Ectodermal cell (in vitro differentiated cells): ENCODE results near the gene EFEMP2.
"Not testable (repeated sequence)": the region's sequence is repeated elsewhere in the genome, so short reads cannot be mapped to it uniquely, and the experiment has no call there.

Experiments
- H3K27ac ChIP-seq: 2 replicates; pipeline ENCODE4 v1.7.0; 2013; ENCODE audit warnings: mild to moderate bottlenecking, low read depth, low read length; ENCODE audit not compliant: insufficient read depth, poor library complexity, severe bottlenecking
- H3K27me3 ChIP-seq: 2 replicates; pipeline ENCODE4 v1.7.0; 2013; ENCODE audit warnings: mild to moderate bottlenecking, low read length; ENCODE audit not compliant: insufficient read depth, control insufficient read depth, poor library complexity, severe bottlenecking
- H3K36me3 ChIP-seq: one replicate; pipeline ENCODE4 v1.7.0; 2013; ENCODE audit warnings: low read length; ENCODE audit not compliant: control insufficient read depth, insufficient read depth
- H3K4me1 ChIP-seq: one replicate; pipeline ENCODE4 v1.7.0; 2013; ENCODE audit warnings: low read length; ENCODE audit not compliant: control insufficient read depth, insufficient read depth
- H3K4me3 ChIP-seq: 2 replicates; pipeline ENCODE4 v1.7.0; 2013; ENCODE audit warnings: low read depth, low read length, control low read depth; ENCODE audit not compliant: insufficient read depth
- H3K9me3 ChIP-seq: 2 replicates; pipeline ENCODE4 v1.7.0; 2013; ENCODE audit warnings: mild to moderate bottlenecking, low read length, moderate library complexity; ENCODE audit not compliant: control insufficient read depth
- WGBS, 2 experiments: methylation state at CpG; one replicate each; pipeline ENCODE4 v1.1.7; 2013; ENCODE audit warnings: missing lambda C conversion rate in 2 of 2; 5-methylcytosine and 5-hydroxymethylcytosine counted together

Gene EFEMP2

GRCh38 chr11:65892137-65892540 lies 19.5 kb upstream of the EFEMP2 start:
- Histone ChIP-seq H3K4me1 (peaks cover 28% of the 10 kb centered on the region), H3K27me3 (peaks cover 47% of the 10 kb centered on the region), H3K4me3 (peak overlapping the region; percentile 64)
- H3K9me3 ChIP-seq, H3K27ac ChIP-seq, H3K36me3 ChIP-seq: not testable (repeated sequence)
- 83 to 86% methylated on average over 5 of the region's 5 CpGs for WGBS, 2 experiments

GRCh38 chr11:65891219-65892136 lies 18.9 kb upstream of the EFEMP2 start:
- H3K36me3 ChIP-seq: peaks cover 3% of the 10 kb centered on the region
- WGBS, 2 experiments: 6% methylated on average over 57 of the region's 57 CpGs
- H3K4me3 ChIP-seq: peak overlapping the region; percentile 64
- no peaks in the 10 kb centered on the region for H3K9me3 ChIP-seq
- H3K4me1 ChIP-seq: peaks cover 28% of the 10 kb centered on the region
- H3K27ac ChIP-seq: no peak overlapping the region
- peaks cover 43% of the 10 kb centered on the region for H3K27me3 ChIP-seq

GRCh38 chr11:65890324-65891218 lies 18.0 kb upstream of the EFEMP2 start, which contains the start of gene CCDC85B:
Gene CCDC85B, plus strand, starts transcription at chr11:65890673. Its CDS starts 111 bp downstream, at chr11:65890784.
- 0 to 1% methylated on average over 94 of the region's 94 CpGs for WGBS, 2 experiments
- Histone ChIP-seq H3K27ac (no peak within 1 kb of the TSS), H3K4me1 (peaks cover 28% of the 10 kb centered on the region), H3K9me3 (no peaks in the 10 kb centered on the region), H3K27me3 (peaks cover 37% of the 10 kb centered on the region), H3K36me3 (peaks cover 3% of the 10 kb centered on the region), H3K4me3 (peak within 1 kb of the TSS; percentile 64)

GRCh38 chr11:65888163-65888814 lies 15.7 kb upstream of the EFEMP2 start, which contains the start of gene FIBP:
Gene FIBP, minus strand, starts transcription at chr11:65888471. Its CDS starts 53 bp downstream, at chr11:65888418.
- WGBS, 2 experiments: 0% methylated on average over 57 of the region's 57 CpGs
- H3K36me3 ChIP-seq: peaks cover 12% of the 10 kb centered on the region
- H3K27ac ChIP-seq: peak within 1 kb of the TSS; percentile 71
- peak within 1 kb of the TSS; percentile 76 for H3K4me3 ChIP-seq
- peaks cover 34% of the 10 kb centered on the region for H3K27me3 ChIP-seq
- H3K4me1 ChIP-seq: peaks cover 32% of the 10 kb centered on the region
- H3K9me3 ChIP-seq: no peaks in the 10 kb centered on the region

GRCh38 chr11:65887723-65888162 lies 15.1 kb upstream of the EFEMP2 start:
- peaks cover 34% of the 10 kb centered on the region for H3K27me3 ChIP-seq
- peak overlapping the region; percentile 76 for H3K4me3 ChIP-seq
- H3K27ac ChIP-seq: peak overlapping the region; percentile 71
- H3K9me3 ChIP-seq: no peaks in the 10 kb centered on the region
- peaks cover 32% of the 10 kb centered on the region for H3K4me1 ChIP-seq
- peaks cover 17% of the 10 kb centered on the region for H3K36me3 ChIP-seq
- 3 to 4% methylated on average over 23 of the region's 23 CpGs for WGBS, 2 experiments

- peaks cover 28% of the 10 kb centered on the region for H3K27me3 ChIP-seq
- H3K27ac ChIP-seq: no peak overlapping the region
- H3K4me3 ChIP-seq: peak overlapping the region; percentile 76
- H3K9me3 ChIP-seq: no peaks in the 10 kb centered on the region
- peaks cover 22% of the 10 kb centered on the region for H3K36me3 ChIP-seq
- H3K4me1 ChIP-seq: peaks cover 32% of the 10 kb centered on the region
- 85 to 91% methylated on average over 14 of the region's 14 CpGs for WGBS, 2 experiments
Measured at GRCh38 chr11:65886826-65887722, 14.5 kb upstream of the EFEMP2 start.

GRCh38 chr11:65885808-65886536 lies 13.4 kb upstream of the EFEMP2 start:
- Histone ChIP-seq H3K9me3 (no peaks in the 10 kb centered on the region), H3K4me3 (no peak overlapping the region), H3K4me1 (peaks cover 24% of the 10 kb centered on the region), H3K27ac (no peak overlapping the region), H3K36me3 (peaks cover 22% of the 10 kb centered on the region), H3K27me3 (peaks cover 17% of the 10 kb centered on the region)
- WGBS, 2 experiments: 94% methylated on average over 12 of the region's 12 CpGs

- WGBS, 2 experiments: 93 to 97% methylated on average over 7 of the region's 7 CpGs
- H3K27me3 ChIP-seq: peaks cover 16% of the 10 kb centered on the region
- H3K36me3 ChIP-seq: peaks cover 22% of the 10 kb centered on the region
- no peak overlapping the region for H3K4me3 ChIP-seq
- no peak overlapping the region for H3K27ac ChIP-seq
- H3K4me1 ChIP-seq: peaks cover 24% of the 10 kb centered on the region
- H3K9me3 ChIP-seq: no peaks in the 10 kb centered on the region
Measured at GRCh38 chr11:65885231-65885630, 12.6 kb upstream of the EFEMP2 start.
